Epithelial cell of esophagus (primary cell): ENCODE data around the gene GNG4.

Experiments
- DNase-seq: peaks from one replicate; pipeline ENCODE4 v3.0.0; 2010; ENCODE audit warnings: low read depth
- H3K4me3 ChIP-seq: 2 replicates; pipeline ENCODE4 v1.5.1; 2011; ENCODE audit warnings: mild to moderate bottlenecking, low read length, control low read depth
- CTCF ChIP-seq: IDR thresholded peaks from 2 replicates; pipeline ENCODE4 v1.5.1; 2011; ENCODE audit warnings: low read depth, mild to moderate bottlenecking, low read length, control low read depth, inconsistent platforms; ENCODE audit not compliant: insufficient read depth; ENCODE audit errors: missing control alignments

GNG4 gene

GRCh38 chr1:235513495-235514366 lies 135.9 kb downstream of the GNG4 start:
- H3K4me3 ChIP-seq, result no peak overlapping the region
- peak; percentile 94 for TF ChIP-seq CTCF
- peak; percentile 69 for DNase-seq

DNA sequence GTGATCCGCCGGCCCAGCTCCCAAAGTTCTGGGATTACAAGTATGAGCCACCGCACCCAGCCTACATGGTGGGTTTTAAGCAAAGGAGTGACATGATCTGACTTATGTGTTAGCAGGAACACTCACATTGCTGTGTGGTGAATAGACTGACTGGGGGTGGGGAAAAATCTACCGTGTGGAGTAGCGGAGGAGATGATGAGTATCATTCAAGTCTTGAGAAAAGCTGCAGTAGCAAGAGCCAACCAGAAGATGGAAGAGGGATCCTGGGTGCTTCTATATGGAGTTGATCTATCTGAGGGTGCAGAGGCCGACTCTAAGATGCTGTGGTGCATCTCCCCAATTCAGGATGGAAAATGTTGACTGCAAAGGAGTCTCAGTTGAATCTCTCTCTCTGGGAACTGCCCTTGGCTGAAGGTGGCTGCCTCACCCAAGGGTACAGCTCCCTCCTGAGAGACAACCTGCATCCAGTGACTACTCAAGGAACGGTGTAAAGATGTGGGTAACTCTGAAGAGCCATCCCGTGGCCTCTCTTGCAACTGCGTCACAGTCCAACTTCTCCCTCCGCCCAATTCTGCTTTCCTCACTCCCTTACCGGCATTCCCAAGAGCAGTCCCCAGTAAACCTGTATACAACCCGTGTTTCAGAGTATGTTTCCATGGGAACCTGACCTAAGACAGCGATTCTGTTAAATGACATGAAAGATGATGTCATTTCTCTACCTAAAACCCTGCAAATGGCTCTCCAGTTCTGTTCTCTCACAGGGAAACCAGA lies 137.9 kb downstream of the GNG4 start:
- TF ChIP-seq CTCF, result peak; percentile 13
- peak; percentile 59 for DNase-seq
- no peak overlapping the region for H3K4me3 ChIP-seq

DNA sequence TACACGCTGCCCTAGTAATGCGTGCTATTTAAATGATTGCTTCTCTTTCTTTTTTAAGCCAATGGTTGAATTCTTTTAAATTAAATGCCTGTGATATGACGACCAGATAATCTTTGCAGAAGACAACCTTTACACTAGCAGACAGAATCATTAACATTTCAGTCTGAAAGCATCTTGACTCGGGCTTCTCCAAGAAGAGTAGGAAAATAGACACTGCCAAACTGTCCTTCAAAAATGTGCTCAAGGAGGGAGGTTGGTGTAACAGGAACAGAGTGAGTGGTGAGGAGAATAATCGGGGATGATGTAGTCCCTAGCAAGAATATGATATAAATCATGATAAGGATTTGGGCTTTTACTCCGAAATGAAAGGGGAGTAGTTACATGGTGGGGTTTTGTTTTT lies 138.8 kb downstream of the GNG4 start:
- no peak for TF ChIP-seq CTCF
- no peak for DNase-seq
- H3K4me3 ChIP-seq, result no peak overlapping the region

DNA sequence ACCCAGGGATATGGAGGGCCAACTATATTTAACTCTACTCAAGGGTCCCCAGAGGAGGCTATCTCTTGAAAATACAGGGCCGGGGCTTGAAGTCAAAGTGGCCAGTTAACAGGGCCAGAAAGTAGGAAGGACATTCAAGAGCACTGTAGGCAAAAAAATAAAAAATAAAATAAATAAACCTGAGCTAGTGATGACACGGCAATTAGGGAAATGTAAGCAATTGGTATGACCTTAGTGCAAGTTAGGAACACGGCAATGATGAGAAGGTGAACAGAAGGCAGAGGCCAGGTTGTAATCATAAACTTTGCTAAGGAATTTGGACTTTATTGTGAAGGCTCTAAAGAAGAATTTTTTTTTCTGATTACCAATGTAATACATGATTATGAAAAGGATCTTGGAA lies 142.0 kb downstream of the GNG4 start:
- no peak for TF ChIP-seq CTCF
- H3K4me3 ChIP-seq, result no peak overlapping the region
- no peak for DNase-seq

DNA sequence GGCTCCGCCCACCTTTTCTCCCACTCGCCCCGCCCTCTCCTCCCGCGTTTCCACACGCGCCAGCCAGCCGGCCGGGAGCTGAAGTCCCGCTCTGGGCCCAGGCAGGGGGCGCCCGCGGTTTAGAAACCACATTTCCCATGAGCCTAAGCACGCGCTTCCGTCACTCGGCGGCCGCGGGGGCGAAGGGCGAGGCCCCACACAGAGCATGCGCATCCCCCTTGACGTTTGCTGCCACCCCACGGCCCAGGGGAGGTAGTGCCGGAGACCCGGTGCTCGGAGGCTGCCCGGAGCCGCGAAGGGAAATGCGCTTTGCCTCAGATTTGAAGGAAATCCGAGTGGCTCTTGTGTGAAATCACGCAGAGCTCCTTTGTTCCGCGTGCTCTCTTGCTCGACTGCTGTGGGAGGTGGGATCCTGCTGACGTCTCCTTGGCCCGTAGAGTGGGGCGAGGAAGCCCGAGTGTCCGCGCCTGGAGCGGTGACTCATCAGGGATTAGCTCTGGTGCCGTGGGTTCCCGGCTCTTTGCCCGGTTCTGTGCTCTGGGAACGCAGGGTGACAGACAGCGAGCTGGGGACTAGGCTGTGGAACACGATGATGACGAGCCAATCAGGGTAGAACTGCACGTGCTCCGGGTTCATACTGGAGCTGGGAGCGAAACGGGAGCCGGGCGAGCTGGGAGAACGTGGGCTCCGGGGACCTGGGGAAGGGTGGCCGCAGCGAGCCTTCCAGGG lies 144.9 kb downstream of the GNG4 start:
- H3K4me3 ChIP-seq, result peak overlapping the region; percentile 87
- peak; percentile 100 for DNase-seq
- peak; percentile 80 for TF ChIP-seq CTCF

- no peak for TF ChIP-seq CTCF
- no peak for DNase-seq
- H3K4me3 ChIP-seq, result peak within 1 kb of the TSS; percentile 87
These were observed 145.5 kb downstream of the GNG4 start, which contains the start of gene B3GALNT2 for GRCh38 chr1:235504122-235504493. B3GALNT2 (minus strand) TSS chr1:235504452; CDS start chr1:235504252, 200 bp downstream.
